SK-N-SH (cell line): ENCODE measurements around the gene DSCAML1. TPM values are rescaled to one million over a fixed set of nuclear protein-coding genes. Genes with fewer than 3 reads are reported as not detected.
A peak's percentile ranks its signal among the peaks of the same experiment; 100 is the strongest.

Source experiments
- CTCF ChIA-PET: fragments of 300-600, 350-600 bp; formaldehyde crosslinking; extraction: SDS; loops from one replicate; lab custom pipeline; 2021; lab: Yijun Ruan, JAX
- POLR2A ChIA-PET: fragments of 350-600 bp; sonication (Branson Sonifier 250); formaldehyde crosslinking; extraction: SDS; loops from one replicate; lab custom pipeline; 2020; ENCODE audit warnings: antibody characterized with exemption, inconsistent platforms; lab: Yijun Ruan, JAX
- DNase-seq: peaks from one replicate; pipeline ENCODE4 v3.0.0; 2012
- H2AFZ ChIP-seq: fragments of 200-600 bp; sonication (generic); 2 replicates; pipeline ENCODE4 v1.8.1; 2016; ENCODE audit warnings: antibody characterized with exemption, mild to moderate bottlenecking, low read depth
- H3F3A ChIP-seq: fragments of 200-600 bp; sonication (generic); replicated peaks from 2 replicates; pipeline ENCODE3; 2016; ENCODE audit warnings: antibody characterized with exemption, mild to moderate bottlenecking; ENCODE audit not compliant: insufficient read depth
- H3K27ac ChIP-seq, 2 experiments: fragments of 200-500 bp in 1 of 2; fragments of 200-600 bp in 1 of 2; sonication (Bioruptor generic) in 1 of 2; sonication (generic), shearing (Covaris generic) in 1 of 2; 2 replicates each; pipeline versions ENCODE4 v1.5.1 to v1.6.1; 2014 to 2016; ENCODE audit warnings: low read depth in 2 of 2, inconsistent platforms in 1 of 2, low read length in 1 of 2, mild to moderate bottlenecking in 1 of 2, mixed read lengths in 1 of 2
- H3K27me3 ChIP-seq: fragments of 200-600 bp; sonication (generic), shearing (Covaris generic); 2 replicates; pipeline ENCODE4 v1.6.1; 2016; ENCODE audit warnings: mixed run types; ENCODE audit not compliant: insufficient read depth
- H3K36me3 ChIP-seq, 2 experiments: fragments of 200-500 bp in 1 of 2; fragments of 200-600 bp in 1 of 2; sonication (Bioruptor generic) in 1 of 2; sonication (generic) in 1 of 2; replicated peaks in 1 of 2; 2 replicates each; pipeline versions ENCODE3 to v1.5.1; 2014 to 2016; ENCODE audit warnings: low read length in 1 of 2, mild to moderate bottlenecking in 1 of 2; ENCODE audit not compliant: insufficient read depth in 2 of 2, control insufficient read depth in 1 of 2
- H3K4me1 ChIP-seq, 2 experiments: fragments of 200-500 bp in 1 of 2; fragments of 200-600 bp in 1 of 2; sonication (Bioruptor generic) in 1 of 2; sonication (generic), shearing (Covaris generic) in 1 of 2; 2 replicates each; pipeline versions ENCODE4 v1.5.1 to v1.6.1; 2014 to 2016; ENCODE audit warnings: low read depth in 1 of 2, low read length in 1 of 2, mixed run types in 1 of 2; ENCODE audit not compliant: insufficient read depth in 2 of 2, control insufficient read depth in 1 of 2
- H3K4me2 ChIP-seq: fragments of 200-600 bp; sonication (generic), shearing (Covaris generic); 2 replicates; pipeline ENCODE4 v1.6.1; 2017; ENCODE audit warnings: mixed run types
- H3K4me3 ChIP-seq, 2 experiments: fragments of 200-500 bp in 1 of 2; fragments of 200-600 bp in 1 of 2; sonication (Bioruptor generic) in 1 of 2; sonication (generic), shearing (Covaris generic) in 1 of 2; 2 replicates each; pipeline versions ENCODE4 v1.5.1 to v1.8.1; 2014 to 2016; ENCODE audit warnings: low read depth in 2 of 2, inconsistent platforms in 1 of 2, low read length in 1 of 2, mild to moderate bottlenecking in 1 of 2, mixed read lengths in 1 of 2, moderate library complexity in 1 of 2
- H3K79me2 ChIP-seq: fragments of 200-600 bp; sonication (generic); 2 replicates; pipeline ENCODE4 v1.8.1; 2017; ENCODE audit warnings: mild to moderate bottlenecking; ENCODE audit not compliant: insufficient read depth
- H3K9ac ChIP-seq: fragments of 200-600 bp; sonication (generic); 2 replicates; pipeline ENCODE4 v1.6.1; 2017; ENCODE audit warnings: mixed run types
- H3K9me2 ChIP-seq: fragments of 200-600 bp; sonication (generic); 2 replicates; pipeline ENCODE4 v1.6.1; 2017; ENCODE audit warnings: mixed run types
- H3K9me3 ChIP-seq: fragments of 200-600 bp; sonication (generic); 2 replicates; pipeline ENCODE4 v1.6.1; 2017; ENCODE audit warnings: mixed run types, mild to moderate bottlenecking, moderate library complexity
- H4K20me1 ChIP-seq: fragments of 200-600 bp; sonication (generic); 2 replicates; pipeline ENCODE4 v1.6.1; 2017; ENCODE audit warnings: mild to moderate bottlenecking, mixed run types; ENCODE audit not compliant: insufficient read depth
- CHD2 ChIP-seq: fragments of 150-350 bp; IDR thresholded peaks from 2 replicates; pipeline ENCODE4 v1.6.1; 2018; ENCODE audit warnings: low read length; ENCODE audit not compliant: partially characterized antibody
- CTCF ChIP-seq: fragments of 200-600 bp; sonication (generic); IDR thresholded peaks from 2 replicates; pipeline ENCODE4 v1.6.1; 2017; ENCODE audit warnings: antibody characterized with exemption, mild to moderate bottlenecking, moderate library complexity
- JUND ChIP-seq: IDR thresholded peaks from 2 replicates; pipeline ENCODE4 v1.4.0; 2012
- MAX ChIP-seq: IDR thresholded peaks from 2 replicates; pipeline ENCODE4 v1.4.0; 2012; ENCODE audit warnings: low read depth
- RAD21 ChIP-seq: IDR thresholded peaks from 2 replicates; pipeline ENCODE4 v1.6.1; 2012; ENCODE audit warnings: mild to moderate bottlenecking, low read length
- RCOR1 ChIP-seq: fragments of 150-350 bp; IDR thresholded peaks from 2 replicates; pipeline ENCODE4 v1.6.1; 2017; ENCODE audit warnings: antibody characterized with exemption, low read length
- SMC3 ChIP-seq: IDR thresholded peaks from 2 replicates; pipeline ENCODE4 v1.6.1; 2012; ENCODE audit warnings: low read depth, low read length, improper control_type of control experiment
- WGBS: methylation state at CpG from one replicate; pipeline ENCODE4 v1.1.6; 2017; ENCODE audit warnings: low lambda C conversion rate; 5-methylcytosine and 5-hydroxymethylcytosine counted together
- polyA plus RNA-seq, 3 experiments: library from polyadenylated mRNA; depleted of rRNA; stranded (reverse); fragments of >200 nt; gene quantifications; 2 replicates each; pipeline ENCODE4 v1.2.3, GENCODE V29; 2012

Gene DSCAML1
- polyA plus RNA-seq, 1 of the 3 experiments (the other 2 are of a cell fraction) = not detected

GRCh38 chr11:117818041-117818873 is 21.2 kb upstream of the DSCAML1 start:
- 60% methylated on average over 8 of the region's 9 CpGs for WGBS
- Histone ChIP-seq H3K36me3 (no peaks in the 10 kb centered on the region), H3K9me3 (no peaks in the 10 kb centered on the region), H3K4me3 (peak overlapping the region in 1 of 2 experiments; percentile 33; a peak in 1 of 4 replicates), H3K9ac (no peak overlapping the region), H3K4me1 (peaks cover 8 to 28% of the 10 kb centered on the region in 2 experiments; a peak in 2 of 4 replicates), H3F3A (no peaks in the 10 kb centered on the region), H3K27ac (no peak overlapping the region), H3K79me2 (no peaks in the 10 kb centered on the region), H2AFZ (no peak overlapping the region), H3K27me3 (no peaks in the 10 kb centered on the region), H3K9me2 (no peaks in the 10 kb centered on the region), H4K20me1 (no peaks in the 10 kb centered on the region), H3K4me2 (no peak overlapping the region)
- ChIA-PET POLR2A (interaction anchor here (0.6 to 1.9 kb wide), 3 partner anchors 375 to 596 kb away, joined by 3 to 9 read pairs (median 4); no protein-coding TSS in a partner anchor), CTCF (interaction anchor here (0.7 to 25.9 kb wide), 67 partner anchors 9 to 491 kb away, joined by 3 to 481 read pairs (median 4); partner anchors contain the start of genes CEP164, FXYD6 and IL10RA)
- TF ChIP-seq MAX (0 out of 2 replicates have a peak, but pooled peaks have one; percentile 2), JUND (no peak)
- no peak for DNase-seq

- ChIA-PET POLR2A (interaction anchor here (0.5 to 1.9 kb wide), 4 partner anchors 308 to 595 kb away, joined by 3 to 9 read pairs (median 4); no protein-coding TSS in a partner anchor), CTCF (interaction anchor here (0.6 to 25.9 kb wide), 57 partner anchors 10 to 490 kb away, joined by 3 to 481 read pairs (median 4); partner anchors contain the start of genes CEP164 and FXYD6)
- Histone ChIP-seq H3K36me3 (no peaks in the 10 kb centered on the region), H3K79me2 (no peaks in the 10 kb centered on the region), H3K27ac (no peak overlapping the region), H3K4me3 (peak overlapping the region in 1 of 2 experiments; percentile 33; a peak in 1 of 4 replicates), H2AFZ (peak overlapping the region; percentile 81), H3F3A (no peaks in the 10 kb centered on the region), H3K9me2 (no peaks in the 10 kb centered on the region), H3K9ac (no peak overlapping the region), H4K20me1 (no peaks in the 10 kb centered on the region), H3K27me3 (no peaks in the 10 kb centered on the region), H3K9me3 (no peaks in the 10 kb centered on the region), H3K4me2 (no peak overlapping the region), H3K4me1 (peaks cover 8 to 28% of the 10 kb centered on the region in 2 experiments; a peak in 2 of 4 replicates)
- TF ChIP-seq SMC3 (peak; percentile 95), RAD21 (peak; percentile 92), CTCF (peak; percentile 98), MAX (0 out of 2 replicates have a peak, but pooled peaks have one; percentile 9), CHD2 (no peak), RCOR1 (0 out of 2 replicates have a peak, but pooled peaks have one; percentile 28)
- WGBS = 29% methylated on average over 19 of the region's 19 CpGs
- DNase-seq = peak; percentile 83
Measured at GRCh38 chr11:117817368-117818040, 20.5 kb upstream of the DSCAML1 start.
